ENCODE data around the gene MAPK1IP1L. TPM values are rescaled to one million over a fixed set of nuclear protein-coding genes. Genes with fewer than 3 reads are reported as not detected.

MAPK1IP1L gene
- total RNA-seq (2021; fragmentation: NEBNext Ultra II Directional; extraction: Animal tissue kit (Norgen Biotek cat#: 25700)), result 111 and 113 TPM in 2 replicates
- 228 and 309 TPM in 2 replicates for polyA plus RNA-seq (2011; rRNA removed)
- 95.1 TPM for polyA plus RNA-seq (2011; cell fraction: cytosol; rRNA removed)
- polyA plus RNA-seq (2011; cell fraction: nucleus; rRNA removed), result 151 TPM
- 66.1 to 116 TPM (median 90.5 TPM) in 4 replicates for polyA plus RNA-seq (2012, experiment 1 of 2)
- polyA plus RNA-seq (2012, experiment 2 of 2), result 51.3 TPM
- 92.2 TPM for polyA plus RNA-seq (2013, experiment 1 of 2)
- 91.9 TPM for polyA plus RNA-seq (2013, experiment 2 of 2)
- polyA minus RNA-seq (2011; rRNA and poly(A)+ RNA removed), result 222 and 325 TPM in 2 replicates
- polyA minus RNA-seq (2011; cell fraction: cytosol; rRNA and poly(A)+ RNA removed), result 217 TPM
- polyA minus RNA-seq (2011; cell fraction: nucleus; rRNA and poly(A)+ RNA removed), result 69.1 TPM
- long read RNA-seq, experiment 1, partial matches to known transcripts, result 19 of 108 reads
- long read RNA-seq, experiment 1, other reads (novel, unspliced or antisense), result 89 of 108 reads
- long read RNA-seq, experiment 2, partial matches to known transcripts, result 2 of 79 reads
- long read RNA-seq, experiment 2, other reads (novel, unspliced or antisense), result 77 of 79 reads

GRCh38 chr14:55051423-55052268, at the start of gene MAPK1IP1L:
TSS of gene MAPK1IP1L (plus strand) at chr14:55051647. CDS start at chr14:55061684, 10,037 bp downstream.
- Histone ChIP-seq H4K91ac (replicated peaks; ENCODE audit: insufficient read length, low read length) (peak within 1 kb of the TSS; percentile 91), H3K14ac (ENCODE audit: insufficient read length) (peak within 1 kb of the TSS; percentile 95), H3K27me3 (replicated peaks in 1 of 4; ENCODE audit: control insufficient read depth in 3 of 4, extremely low read depth in 1 of 4, insufficient read depth in 3 of 4, low read length in 3 of 4) (no peaks in the 10 kb centered on the region), H3K79me1 (ENCODE audit: low read depth, low read length) (no peaks in the 10 kb centered on the region; the same call in 1 of the 2 replicates), H3K4me1 (replicated peaks in 1 of 4; ENCODE audit: control insufficient read depth in 3 of 4, insufficient read depth in 4 of 4, low read length in 3 of 4) (peaks cover 0 to 2% (median 0%) of the 10 kb centered on the region in 4 experiments; a peak in 5 of 7 replicates), H3K18ac (ENCODE audit: extremely low read depth, low read length) (peak within 1 kb of the TSS; percentile 99), H2BK120ac (replicated peaks; ENCODE audit: low read depth, low read length) (peak within 1 kb of the TSS; percentile 70), H3K9me3 (ENCODE audit: insufficient read depth in 2 of 2, low read depth in 1 of 2, low read length in 1 of 2) (no peaks in the 10 kb centered on the region), H2BK15ac (ENCODE audit: low read length) (peak within 1 kb of the TSS; percentile 93; the same call in 1 of the 2 replicates), H4K5ac (ENCODE audit: insufficient read length, low read depth, low read length) (peak within 1 kb of the TSS; percentile 98), H3K23ac (ENCODE audit: insufficient read length) (no peak within 1 kb of the TSS), H3K23me2 (ENCODE audit: low read depth, low read length) (peaks cover 4% of the 10 kb centered on the region; the same call in 1 of the 2 replicates), H3K4ac (replicated peaks; ENCODE audit: insufficient read length, low read depth, low read length) (peak within 1 kb of the TSS; percentile 97), H3K36me3 (ENCODE audit: control insufficient read depth in 2 of 4, insufficient read depth in 4 of 4, low read length in 3 of 4) (peaks cover 0 to 8% (median 0%) of the 10 kb centered on the region in 4 experiments; a peak in 1 of 8 replicates), H2AFZ (ENCODE audit: low read length) (peak within 1 kb of the TSS; percentile 35), H2BK12ac (ENCODE audit: low read depth, low read length) (peak within 1 kb of the TSS; percentile 99; the same call in 1 of the 2 replicates), H2AK5ac (ENCODE audit: low read depth, low read length) (peak within 1 kb of the TSS; percentile 100), H3K4me2 (ENCODE audit: insufficient read depth in 1 of 2, low read depth in 2 of 2, low read length in 2 of 2) (peak within 1 kb of the TSS; percentile 84 to 91), H3K4me3 (ENCODE audit: extremely low read depth in 1 of 4, insufficient read depth in 2 of 4, low read depth in 3 of 4, low read length in 4 of 4) (peak within 1 kb of the TSS; percentile 77 to 97 (median 94)), H4K20me1 (replicated peaks in 1 of 2; ENCODE audit: control insufficient read depth in 1 of 2, insufficient read depth in 2 of 2, low read length in 2 of 2) (peaks cover 2% of the 10 kb centered on the region in 2 experiments), H2BK5ac (ENCODE audit: low read depth, low read length) (peak within 1 kb of the TSS; percentile 99), H3K9ac (replicated peaks in 1 of 4; ENCODE audit: extremely low read depth in 1 of 4, low read depth in 3 of 4, low read length in 3 of 4) (peak within 1 kb of the TSS; percentile 99 to 100 (median 100)), H3K27ac (ENCODE audit: low read depth, low read length) (peak within 1 kb of the TSS; percentile 99), H4K8ac (ENCODE audit: extremely low read depth, insufficient read depth, low read length) (peak within 1 kb of the TSS; percentile 100), H3K56ac (replicated peaks; ENCODE audit: insufficient read length, low read depth, low read length) (peak within 1 kb of the TSS; percentile 99), H2BK20ac (ENCODE audit: low read length) (peak within 1 kb of the TSS; percentile 63; the same call in 1 of the 2 replicates), H3K79me2 (ENCODE audit: control insufficient read depth in 1 of 2, insufficient read depth in 2 of 2, low read length in 2 of 2) (peaks cover 20 to 45% of the 10 kb centered on the region in 2 experiments)
- ChIA-PET CTCF (ENCODE audit: partially characterized antibody) (interaction anchor here (0.6 to 2.5 kb wide), 28 partner anchors 8 to 585 kb away, joined by 3 to 22 read pairs (median 4); partner anchors contain the start of genes SOCS4 and WDHD1), POLR2A (ENCODE audit: partially characterized antibody) (interaction anchor here (0.6 to 6.7 kb wide), 32 partner anchors 9 to 151 kb away, joined by 3 to 101 read pairs (median 6); partner anchors contain the start of genes DLGAP5, LGALS3, SOCS4 and WDHD1)
- DNase-seq (ENCODE audit: low read depth in 1 of 2, low spot score in 2 of 2), result peak; percentile 79 to 99
- FAIRE-seq, result no peak
- 3% methylated on average over 74 of the region's 98 CpGs; no CpG with 5 or more reads in 1 of the 2 experiments for WGBS, 2 experiments (ENCODE audit: extremely low coverage in 1 of 2, insufficient coverage in 1 of 2, insufficient read length in 1 of 2, insufficient replicate concordance in 2 of 2, low coverage in 1 of 2, low lambda C conversion rate in 2 of 2, missing lambda C conversion rate in 1 of 2)
- no peak; a peak in 1 of 4 replicates for TF ChIP-seq HDAC2 (IDR thresholded peaks at IDR 0.05; ENCODE audit: borderline replicate concordance in 1 of 2, low read depth in 2 of 2, low read length in 2 of 2)
- TF ChIP-seq NRF1 (IDR thresholded peaks at IDR 0.05; ENCODE audit: low read depth, low read length), result peak; percentile 14; the same call in 1 of the 2 replicates
- TF ChIP-seq EP300 (IDR thresholded peaks at IDR 0.05; ENCODE audit: borderline replicate concordance in 1 of 2, low read depth in 2 of 2, low read length in 2 of 2), result peak; percentile 48 to 79; a peak in 2 of 3 replicates
- no peak for TF ChIP-seq BCL11A (IDR thresholded peaks at IDR 0.05; ENCODE audit: low read depth in 2 of 2, low read length in 2 of 2)
- TF ChIP-seq CHD1 (IDR thresholded peaks at IDR 0.05; ENCODE audit: low read depth, low read length), result 0 out of 2 replicates have a peak, but pooled peaks have one; percentile 60
- no peak for TF ChIP-seq SUZ12 (IDR thresholded peaks at IDR 0.05; ENCODE audit: low read length)

Measured in H1 (cell line).